H1 (cell line): ENCODE data around the gene CCNE1. TPM values are rescaled to one million over a fixed set of nuclear protein-coding genes. Genes with fewer than 3 reads are reported as not detected.

Experiments
- CTCF ChIA-PET: fragments of 300-600 bp; sonication (Branson Sonifier 250); formaldehyde crosslinking; loops from one replicate; lab custom pipeline; 2021; ENCODE audit not compliant: partially characterized antibody; lab: Charles Lee
- POLR2A ChIA-PET: fragments of 300-600 bp; sonication (Branson Sonifier 250); formaldehyde crosslinking; loops from one replicate; lab custom pipeline; 2021; ENCODE audit warnings: inconsistent platforms; ENCODE audit not compliant: partially characterized antibody; lab: Charles Lee
- DNase-seq, 2 experiments: peaks; one replicate each; pipeline versions ENCODE4 v3.0.0 to v3.0.0-alpha.2; 2010 to 2022; ENCODE audit warnings: low spot score in 2 of 2, low read depth in 1 of 2, mixed read lengths in 1 of 2
- FAIRE-seq: peaks from 2 replicates; lab custom pipeline; 2011; peaks lifted over from hg19 to GRCh38; lab: Jason Lieb, UNC
- H2AFZ ChIP-seq: 2 replicates; pipeline ENCODE4 v1.8.1; 2012; ENCODE audit warnings: low read length, inconsistent platforms
- H2AK5ac ChIP-seq: 2 replicates; pipeline ENCODE4 v1.6.1; 2013; ENCODE audit warnings: low read depth, low read length
- H2BK120ac ChIP-seq: replicated peaks from 2 replicates; pipeline ENCODE3; 2013; ENCODE audit warnings: low read depth, low read length, inconsistent platforms
- H2BK12ac ChIP-seq: 2 replicates; pipeline ENCODE4 v1.6.1; 2013; ENCODE audit warnings: low read depth, low read length
- H2BK15ac ChIP-seq: 2 replicates; pipeline ENCODE4 v1.6.1; 2013; ENCODE audit warnings: low read length
- H2BK20ac ChIP-seq: 2 replicates; pipeline ENCODE4 v1.6.1; 2013; ENCODE audit warnings: low read length
- H2BK5ac ChIP-seq: 2 replicates; pipeline ENCODE4 v1.6.1; 2013; ENCODE audit warnings: low read depth, low read length
- H3K14ac ChIP-seq: 2 replicates; pipeline ENCODE4 v1.6.1; 2013; ENCODE audit warnings: inconsistent platforms; ENCODE audit not compliant: insufficient read length
- H3K18ac ChIP-seq: 2 replicates; pipeline ENCODE4 v1.6.1; 2013; ENCODE audit warnings: low read length; ENCODE audit errors: extremely low read depth
- H3K23ac ChIP-seq: 2 replicates; pipeline ENCODE4 v1.6.1; 2013; ENCODE audit warnings: inconsistent platforms; ENCODE audit not compliant: insufficient read length
- H3K23me2 ChIP-seq: 2 replicates; pipeline ENCODE4 v1.6.1; 2013; ENCODE audit warnings: low read depth, low read length
- H3K27ac ChIP-seq: 2 replicates; pipeline ENCODE4 v1.6.1; 2011; ENCODE audit warnings: low read depth, low read length, inconsistent platforms
- H3K27me3 ChIP-seq, 4 experiments: replicated peaks in 1 of 4; 1 replicate in 1 of 4; 2 replicates in 3 of 4; pipeline versions ENCODE4 v1.6.1 to v1.8.1; 2011 to 2013; ENCODE audit warnings: low read length in 3 of 4, mild to moderate bottlenecking in 3 of 4, inconsistent platforms in 2 of 4, mixed read lengths in 2 of 4, moderate library complexity in 1 of 4; ENCODE audit not compliant: control insufficient read depth in 3 of 4, insufficient read depth in 3 of 4; ENCODE audit errors: extremely low read depth in 1 of 4
- H3K36me3 ChIP-seq, 4 experiments: 2 replicates each; pipeline versions ENCODE4 v1.6.1 to v1.8.1; 2011 to 2013; ENCODE audit warnings: mild to moderate bottlenecking in 4 of 4, low read length in 3 of 4, moderate library complexity in 2 of 4, control low read depth in 1 of 4, inconsistent platforms in 1 of 4; ENCODE audit not compliant: insufficient read depth in 4 of 4, control insufficient read depth in 2 of 4
- H3K4ac ChIP-seq: replicated peaks from 2 replicates; pipeline ENCODE3; 2013; ENCODE audit warnings: low read length, low read depth, mixed read lengths, inconsistent platforms; ENCODE audit not compliant: insufficient read length
- H3K4me1 ChIP-seq, 4 experiments: replicated peaks in 1 of 4; 1 replicate in 1 of 4; 2 replicates in 3 of 4; pipeline versions ENCODE4 v1.6.1 to v1.8.1; 2011 to 2013; ENCODE audit warnings: low read length in 3 of 4, inconsistent platforms in 2 of 4, mixed read lengths in 1 of 4; ENCODE audit not compliant: insufficient read depth in 4 of 4, control insufficient read depth in 3 of 4
- H3K4me2 ChIP-seq, 2 experiments: 2 replicates each; pipeline versions ENCODE4 v1.6.1 to v1.8.1; 2011 to 2013; ENCODE audit warnings: low read depth in 2 of 2, low read length in 2 of 2, control low read depth in 1 of 2, inconsistent platforms in 1 of 2, mild to moderate bottlenecking in 1 of 2; ENCODE audit not compliant: insufficient read depth in 1 of 2
- H3K4me3 ChIP-seq, 4 experiments: fragments of 200-600, 300-600 bp in 1 of 4; sonication (generic), shearing (Covaris generic), sonication (Bioruptor Twin) in 1 of 4; 2 replicates each; pipeline versions ENCODE4 v1.5.1 to v1.8.1; 2011 to 2016; ENCODE audit warnings: low read length in 4 of 4, low read depth in 3 of 4, control low read depth in 2 of 4, inconsistent platforms in 2 of 4, mild to moderate bottlenecking in 2 of 4, mixed read lengths in 1 of 4, moderate library complexity in 1 of 4; ENCODE audit not compliant: insufficient read depth in 2 of 4; ENCODE audit errors: extremely low read depth in 1 of 4
- H3K56ac ChIP-seq: replicated peaks from 2 replicates; pipeline ENCODE3; 2013; ENCODE audit warnings: low read depth, mild to moderate bottlenecking, mixed read lengths, low read length, inconsistent platforms; ENCODE audit not compliant: insufficient read length
- H3K79me1 ChIP-seq: 2 replicates; pipeline ENCODE4 v1.6.1; 2013; ENCODE audit warnings: low read depth, low read length, control low read depth
- H3K79me2 ChIP-seq, 2 experiments: 2 replicates each; pipeline versions ENCODE4 v1.6.1 to v1.8.1; 2012 to 2013; ENCODE audit warnings: low read length in 2 of 2, mild to moderate bottlenecking in 2 of 2, inconsistent platforms in 1 of 2; ENCODE audit not compliant: insufficient read depth in 2 of 2, control insufficient read depth in 1 of 2
- H3K9ac ChIP-seq, 4 experiments: replicated peaks in 1 of 4; 1 replicate in 1 of 4; 2 replicates in 3 of 4; pipeline versions ENCODE4 v1.6.1 to v1.8.1; 2011 to 2013; ENCODE audit warnings: low read depth in 3 of 4, low read length in 3 of 4, control low read depth in 2 of 4, mild to moderate bottlenecking in 2 of 4, moderate library complexity in 2 of 4, inconsistent platforms in 1 of 4; ENCODE audit errors: extremely low read depth in 1 of 4
- H3K9me3 ChIP-seq, 2 experiments: 2 replicates each; pipeline versions ENCODE4 v1.6.1 to v1.8.1; 2012 to 2013; ENCODE audit warnings: mild to moderate bottlenecking in 2 of 2, moderate library complexity in 2 of 2, control low read depth in 1 of 2, inconsistent platforms in 1 of 2, low read depth in 1 of 2, low read length in 1 of 2, mixed read lengths in 1 of 2; ENCODE audit not compliant: insufficient read depth in 2 of 2
- H4K20me1 ChIP-seq, 2 experiments: replicated peaks in 1 of 2; 2 replicates each; pipeline versions ENCODE3 to v1.8.1; 2011 to 2013; ENCODE audit warnings: inconsistent platforms in 2 of 2, low read length in 2 of 2, mild to moderate bottlenecking in 1 of 2; ENCODE audit not compliant: insufficient read depth in 2 of 2, control insufficient read depth in 1 of 2
- H4K5ac ChIP-seq: 2 replicates; pipeline ENCODE4 v1.6.1; 2013; ENCODE audit warnings: low read length, low read depth, mixed read lengths, inconsistent platforms; ENCODE audit not compliant: insufficient read length
- H4K8ac ChIP-seq: 2 replicates; pipeline ENCODE4 v1.8.0; 2013; ENCODE audit warnings: mild to moderate bottlenecking, moderate library complexity, low read length, inconsistent platforms; ENCODE audit not compliant: insufficient read depth; ENCODE audit errors: extremely low read depth
- H4K91ac ChIP-seq: replicated peaks from 2 replicates; pipeline ENCODE3; 2013; ENCODE audit warnings: low read length, mixed read lengths, inconsistent platforms; ENCODE audit not compliant: insufficient read length
- CHD2 ChIP-seq: IDR thresholded peaks from 2 replicates; pipeline ENCODE4 v1.6.1; 2012; ENCODE audit warnings: low read length, improper control_type of control experiment
- EGR1 ChIP-seq: IDR thresholded peaks from 2 replicates; pipeline ENCODE4 v1.6.1; 2011; ENCODE audit warnings: low read depth, low read length, borderline replicate concordance
- EP300 ChIP-seq, 2 experiments: IDR thresholded peaks; 1 replicate in 1 of 2; 2 replicates in 1 of 2; pipeline ENCODE4 v1.6.1; 2011 to 2012; ENCODE audit warnings: low read depth in 2 of 2, low read length in 2 of 2, mild to moderate bottlenecking in 2 of 2, borderline replicate concordance in 1 of 2, inconsistent platforms in 1 of 2, moderate library complexity in 1 of 2
- GABPA ChIP-seq: IDR thresholded peaks from 2 replicates; pipeline ENCODE4 v1.6.1; 2011; ENCODE audit warnings: mild to moderate bottlenecking, low read length, moderate library complexity, borderline replicate concordance; ENCODE audit not compliant: insufficient read depth
- KDM5A ChIP-seq: fragments of 200-600 bp; IDR thresholded peaks from 2 replicates; pipeline ENCODE4 v1.7.1; 2012; ENCODE audit warnings: mild to moderate bottlenecking, low read length, inconsistent platforms, mixed read lengths
- RFX5 ChIP-seq: IDR thresholded peaks from 2 replicates; pipeline ENCODE4 v1.6.1; 2011; ENCODE audit warnings: low read depth, low read length, improper control_type of control experiment, borderline replicate concordance
- SIRT6 ChIP-seq: IDR thresholded peaks from one replicate; pipeline ENCODE4 v1.7.1; 2012; ENCODE audit warnings: low read length, inconsistent platforms
- SUZ12 ChIP-seq: fragments of 200-600 bp; sonication (generic); IDR thresholded peaks from 2 replicates; pipeline ENCODE4 v1.6.1; 2012; ENCODE audit warnings: mild to moderate bottlenecking, inconsistent platforms, low read length, moderate library complexity, mixed read lengths
- USF2 ChIP-seq: IDR thresholded peaks from 2 replicates; pipeline ENCODE4 v1.6.1; 2011; ENCODE audit warnings: low read length, improper control_type of control experiment
- WGBS, 2 experiments: shearing (Covaris generic) in 1 of 2; methylation state at CpG; one replicate each; pipeline versions ENCODE4 v1.1.6 to v1.1.7; 2013 to 2015; ENCODE audit warnings: low lambda C conversion rate in 2 of 2, mixed read lengths in 2 of 2, inconsistent platforms in 1 of 2, low coverage in 1 of 2, missing lambda C conversion rate in 1 of 2; ENCODE audit not compliant: insufficient replicate concordance in 2 of 2, insufficient coverage in 1 of 2, insufficient read length in 1 of 2; ENCODE audit errors: extremely low coverage in 1 of 2, missing lambda C conversion rate in 1 of 2; 5-methylcytosine and 5-hydroxymethylcytosine counted together
- polyA plus RNA-seq, 7 experiments: library from polyadenylated mRNA; depleted of rRNA in 3 of 7; stranded (reverse) in 5 of 7; unstranded in 2 of 7; fragments of >200 nt in 5 of 7; fragments of 200-250 nt in 2 of 7; gene quantifications; 1 replicate in 5 of 7; 2 replicates in 1 of 7; 4 replicates in 1 of 7; pipeline versions ENCODE4 v1.2.1 to v1.2.3, GENCODE V29; 2011 to 2013; ENCODE audit warnings: missing spikeins in 2 of 7, mixed read lengths in 2 of 7
- total RNA-seq: library from RNA; stranded (reverse); fragmentation: NEBNext Ultra II Directional; extraction: Animal tissue kit (Norgen Biotek cat#: 25700); gene quantifications from 2 replicates; pipeline ENCODE4 v1.2.1, GENCODE V29; 2021

CCNE1 gene
- total and polyA plus RNA-seq, 2 of the 8 experiments (the other 6 are each of a cell fraction or from before 2014, with no cell fraction given): 43.2 to 44.6 TPM

GRCh38 chr19:29795461-29796172 is 16.2 kb upstream of the CCNE1 start:
- Histone ChIP-seq H3K4ac (no peak overlapping the region), H3K4me2 (no peak overlapping the region), H3K79me2 (no peaks in the 10 kb centered on the region), H3K18ac (no peak overlapping the region), H2BK20ac (no peak overlapping the region), H3K14ac (no peak overlapping the region), H3K36me3 (no peaks in the 10 kb centered on the region), H3K56ac (no peak overlapping the region), H2BK120ac (no peak overlapping the region), H2BK5ac (no peak overlapping the region), H3K27ac (no peak overlapping the region), H4K8ac (no peak overlapping the region), H3K9me3 (no peaks in the 10 kb centered on the region), H3K23ac (no peak overlapping the region), H4K5ac (no peak overlapping the region), H4K20me1 (peaks cover 0 to 1% of the 10 kb centered on the region in 2 experiments), H3K4me1 (no peaks in the 10 kb centered on the region), H3K27me3 (no peaks in the 10 kb centered on the region), H3K23me2 (no peaks in the 10 kb centered on the region), H2BK15ac (no peak overlapping the region; the same call in 1 of the 2 replicates), H3K9ac (no peak overlapping the region), H4K91ac (no peak overlapping the region), H3K4me3 (no peak overlapping the region), H2AFZ (peak overlapping the region; percentile 52), H3K79me1 (no peaks in the 10 kb centered on the region), H2BK12ac (no peak overlapping the region), H2AK5ac (no peak overlapping the region)
- POLR2A ChIA-PET: no interaction called here
- DNase-seq: no peak
- CTCF ChIA-PET: interaction anchor here (0.7 to 1.3 kb wide), 5 partner anchors 9 to 1838 kb away, joined by 3 to 11 read pairs (median 4); no protein-coding TSS in a partner anchor
- no peak for TF ChIP-seq KDM5A
- TF ChIP-seq SUZ12: no peak
- TF ChIP-seq EGR1: no peak
- no peak for TF ChIP-seq CHD2
- TF ChIP-seq GABPA: no peak
- TF ChIP-seq EP300 (IDR thresholded peaks at IDR 0.05; ENCODE audit: borderline replicate concordance in 1 of 2, low read depth in 2 of 2, low read length in 2 of 2): no peak
- no peak for TF ChIP-seq USF2
- TF ChIP-seq RFX5: no peak
- no peak for TF ChIP-seq SIRT6
- no peak for FAIRE-seq
- 88% methylated on average over 16 of the region's 16 CpGs; no CpG with 5 or more reads in 1 of the 2 experiments for WGBS, 2 experiments
